Endodermal cell (in vitro differentiated cells): ENCODE results near the gene UBL7. TPM values are rescaled to one million over a fixed set of nuclear protein-coding genes. Genes with fewer than 3 reads are reported as not detected.

Source experiments
- DNase-seq: peaks from one replicate; pipeline ENCODE4 v3.0.0-alpha.2; 2017
- H3K27ac ChIP-seq: 2 replicates; pipeline ENCODE4 v1.5.1; 2013; ENCODE audit warnings: mild to moderate bottlenecking, low read depth, low read length, moderate library complexity
- H3K27me3 ChIP-seq: 2 replicates; pipeline ENCODE4 v1.6.1; 2013; ENCODE audit warnings: mild to moderate bottlenecking, low read length, moderate library complexity; ENCODE audit not compliant: insufficient read depth, control insufficient read depth, poor library complexity, severe bottlenecking
- H3K36me3 ChIP-seq: 2 replicates; pipeline ENCODE4 v1.7.0; 2013; ENCODE audit warnings: mild to moderate bottlenecking, low read length, moderate library complexity; ENCODE audit not compliant: control insufficient read depth, insufficient read depth
- H3K4me1 ChIP-seq: one replicate; pipeline ENCODE4 v1.7.0; 2013; ENCODE audit warnings: low read length; ENCODE audit not compliant: control insufficient read depth, insufficient read depth
- H3K4me3 ChIP-seq: 2 replicates; pipeline ENCODE4 v1.5.1; 2013; ENCODE audit warnings: mild to moderate bottlenecking, low read length, moderate library complexity
- H3K9ac ChIP-seq: 2 replicates; pipeline ENCODE4 v1.6.1; 2013; ENCODE audit warnings: mild to moderate bottlenecking, low read length, moderate library complexity; ENCODE audit not compliant: poor library complexity, severe bottlenecking; ENCODE audit errors: extremely low read depth
- H3K9me3 ChIP-seq: 2 replicates; pipeline ENCODE4 v1.6.1; 2013; ENCODE audit warnings: mild to moderate bottlenecking, low read length, moderate library complexity; ENCODE audit not compliant: control insufficient read depth
- H3K27ac Mint-ChIP-seq: 2 replicates; pipeline ENCODE4 v1.8.0; 2020; ENCODE audit warnings: mixed read lengths
- H3K27me3 Mint-ChIP-seq: 2 replicates; pipeline ENCODE4 v1.8.0; 2021; ENCODE audit warnings: mild to moderate bottlenecking, mixed read lengths; ENCODE audit not compliant: insufficient read depth
- H3K36me3 Mint-ChIP-seq: 2 replicates; pipeline ENCODE4 v1.8.0; 2020; ENCODE audit warnings: low read depth, mixed read lengths
- H3K4me1 Mint-ChIP-seq: 2 replicates; pipeline ENCODE4 v1.8.0; 2020; ENCODE audit warnings: mixed read lengths
- H3K4me3 Mint-ChIP-seq: 2 replicates; pipeline ENCODE4 v1.8.0; 2020; ENCODE audit warnings: mild to moderate bottlenecking, moderate library complexity, mixed read lengths
- H3K9me3 Mint-ChIP-seq: 2 replicates; pipeline ENCODE4 v1.8.0; 2020; ENCODE audit warnings: mild to moderate bottlenecking, mixed read lengths
- CTCF ChIP-seq: fragments of 200-600 bp; sonication (generic); conservative IDR thresholded peaks from 2 replicates; pipeline ENCODE4 v1.5.0; 2021; ENCODE audit warnings: antibody characterized with exemption, mild to moderate bottlenecking
- WGBS, 2 experiments: methylation state at CpG; one replicate each; pipeline versions ENCODE4 v1.1.5 to v1.1.7; 2013; ENCODE audit warnings: missing lambda C conversion rate in 2 of 2, mixed read lengths in 1 of 2; ENCODE audit not compliant: insufficient coverage in 1 of 2, insufficient read length in 1 of 2; 5-methylcytosine and 5-hydroxymethylcytosine counted together
- total RNA-seq, 2 donors: library from RNA; stranded (reverse); fragmentation: NEBNext Ultra II Directional in 1 of 2; extraction: Animal tissue kit (Norgen Biotek cat#: 25700) in 1 of 2; gene quantifications; 2 replicates in 1 of 2; 3 replicates in 1 of 2; pipeline ENCODE4 v1.2.1, GENCODE V29; 2021

Gene UBL7
- total RNA-seq, 2 donors from 2014 or later, result 38.5 to 52.6 TPM

- Mint-ChIP-seq H3K4me1 (no peaks in the 10 kb centered on the region), H3K4me3 (no peak overlapping the region), H3K27me3 (no peaks in the 10 kb centered on the region), H3K27ac (no peak overlapping the region), H3K36me3 (peaks cover 73% of the 10 kb centered on the region), H3K9me3 (peaks cover 10% of the 10 kb centered on the region)
- Histone ChIP-seq H3K9ac (no peak overlapping the region), H3K9me3 (peaks cover 11% of the 10 kb centered on the region), H3K4me1 (no peaks in the 10 kb centered on the region), H3K27ac (no peak overlapping the region), H3K36me3 (peaks cover 36% of the 10 kb centered on the region), H3K4me3 (no peak overlapping the region), H3K27me3 (no peaks in the 10 kb centered on the region)
- DNase-seq, result no peak
- no peak for TF ChIP-seq CTCF
- 98 to 99% methylated on average over 11 to 12 of the region's 12 CpGs for WGBS, 2 experiments
Observed at GRCh38 chr15:74470631-74471395, 9.9 kb upstream of the UBL7 start.

- no peak overlapping the region for H3K27ac ChIP-seq
- Mint-ChIP-seq H3K4me1 (no peaks in the 10 kb centered on the region), H3K9me3 (peaks cover 22% of the 10 kb centered on the region), H3K36me3 (peaks cover 85% of the 10 kb centered on the region), H3K27me3 (no peaks in the 10 kb centered on the region), H3K27ac (no peak overlapping the region), H3K4me3 (no peak overlapping the region)
- H3K4me3 ChIP-seq, result no peak overlapping the region
- WGBS, 2 experiments, result 92 to 93% methylated on average over 4 to 6 of the region's 6 CpGs
- H3K4me1 ChIP-seq, result no peaks in the 10 kb centered on the region
- no peaks in the 10 kb centered on the region for H3K27me3 ChIP-seq
- H3K36me3 ChIP-seq, result peaks cover 37% of the 10 kb centered on the region
- H3K9me3 ChIP-seq, result peaks cover 18% of the 10 kb centered on the region
- H3K9ac ChIP-seq, result no peak overlapping the region
- no peak for TF ChIP-seq CTCF
- DNase-seq, result no peak
Observed at GRCh38 chr15:74468341-74469032, 7.5 kb upstream of the UBL7 start.

- no peaks in the 10 kb centered on the region for H3K27me3 Mint-ChIP-seq
- Histone ChIP-seq H3K27ac (no peak overlapping the region), H3K4me3 (no peak overlapping the region), H3K9me3 (peaks cover 22% of the 10 kb centered on the region), H3K27me3 (no peaks in the 10 kb centered on the region), H3K9ac (no peak overlapping the region), H3K36me3 (peaks cover 37% of the 10 kb centered on the region), H3K4me1 (no peaks in the 10 kb centered on the region)
- H3K27ac Mint-ChIP-seq, result no peak overlapping the region
- WGBS, 2 experiments, result no CpG with 5 or more reads among the region's 1 CpG
- H3K9me3 Mint-ChIP-seq, result peaks cover 25% of the 10 kb centered on the region
- H3K36me3 Mint-ChIP-seq, result peaks cover 73% of the 10 kb centered on the region
- no peak overlapping the region for H3K4me3 Mint-ChIP-seq
- peaks cover 10% of the 10 kb centered on the region for H3K4me1 Mint-ChIP-seq
- no peak for TF ChIP-seq CTCF
- no peak for DNase-seq
Observed at GRCh38 chr15:74466570-74466969, 5.6 kb upstream of the UBL7 start.
